HPDE6-E6E7 (cell line): ENCODE data around the gene SLC2A14.
"Not testable (repeated sequence)": the region's sequence is repeated elsewhere in the genome, so short reads cannot be mapped to it uniquely, and the experiment has no call there.

Experiments used
- DNase-seq: peaks from one replicate; pipeline ENCODE4 v3.0.0; 2011; ENCODE audit warnings: missing footprints; ENCODE audit errors: extremely low spot score

SLC2A14 gene

DNA sequence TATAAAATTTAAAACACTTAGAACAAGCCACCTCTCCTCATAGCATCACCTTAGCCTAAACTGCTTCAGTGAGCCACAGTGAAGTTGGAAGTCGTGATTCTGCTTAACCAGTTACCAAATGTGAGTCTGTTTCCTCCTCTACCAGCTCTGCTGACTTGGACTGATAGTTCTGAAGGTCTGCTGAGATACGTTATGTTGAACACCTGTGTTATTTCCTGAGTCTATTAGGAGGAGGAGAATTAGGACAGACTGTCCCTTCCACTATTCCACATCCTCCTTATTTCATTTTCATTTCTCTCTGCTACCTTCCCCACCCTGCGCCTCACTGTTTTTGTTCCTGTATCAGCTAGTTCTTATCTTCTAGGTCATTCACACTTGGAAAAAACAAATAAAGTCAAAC is 2.4 kb downstream of the SLC2A14 start:
- DNase-seq = no peak

- no peak for DNase-seq
Observed at GRCh38 chr12:7869137-7869536, 3.6 kb downstream of the SLC2A14 start.

GRCh38 chr12:7868391-7868790 is 4.3 kb downstream of the SLC2A14 start:
- no peak for DNase-seq

GRCh38 chr12:7864601-7865150 is 8.0 kb downstream of the SLC2A14 start:
- DNase-seq = no peak

DNA sequence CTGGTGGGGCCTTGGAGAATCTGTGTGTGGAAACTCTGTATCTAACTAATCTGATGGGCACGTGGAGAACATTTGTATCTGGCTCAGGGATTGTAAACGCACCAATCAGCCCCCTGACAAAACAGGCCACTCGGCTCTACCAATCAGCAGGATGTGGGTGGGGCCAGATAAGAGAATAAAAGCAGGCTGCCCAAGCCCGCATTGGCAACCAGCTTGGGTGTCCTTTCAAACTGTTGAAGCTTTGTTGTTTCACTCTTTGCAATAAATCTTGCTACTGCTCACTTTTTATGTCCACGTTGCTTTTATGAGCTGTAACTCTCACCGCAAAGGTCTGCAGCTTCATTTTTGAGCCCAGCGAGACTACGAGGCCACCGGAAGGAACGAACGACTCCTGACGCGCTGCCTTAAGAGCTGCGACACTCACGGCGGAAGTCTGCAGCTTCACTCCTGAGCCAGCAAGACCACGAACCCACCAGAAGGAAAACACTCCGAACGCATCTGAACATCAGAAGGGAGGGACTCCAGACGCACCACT is 9.8 kb downstream of the SLC2A14 start:
- not testable (repeated sequence) for DNase-seq

- DNase-seq = not testable (repeated sequence)
Observed at GRCh38 chr12:7862301-7862700, 10.4 kb downstream of the SLC2A14 start.

DNA sequence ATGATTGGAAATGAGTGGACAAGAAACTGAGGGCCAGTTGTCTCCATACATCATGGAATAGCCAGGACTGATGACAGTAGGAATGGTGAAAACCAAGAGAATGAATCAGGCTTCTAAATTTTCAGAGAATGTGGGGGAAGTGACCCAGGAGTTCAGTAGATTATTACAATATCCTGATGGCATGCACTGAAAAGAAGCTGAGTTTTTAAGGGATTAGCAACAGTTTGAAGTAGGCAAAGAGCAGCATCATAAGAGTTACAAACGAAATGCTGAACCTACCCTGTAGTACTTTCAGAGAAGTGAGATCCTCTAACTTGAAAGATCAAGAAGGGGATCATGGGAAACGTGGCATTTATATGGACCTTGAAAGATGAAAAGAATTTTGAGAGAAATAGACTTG is 13.2 kb downstream of the SLC2A14 start:
- DNase-seq = no peak

DNA sequence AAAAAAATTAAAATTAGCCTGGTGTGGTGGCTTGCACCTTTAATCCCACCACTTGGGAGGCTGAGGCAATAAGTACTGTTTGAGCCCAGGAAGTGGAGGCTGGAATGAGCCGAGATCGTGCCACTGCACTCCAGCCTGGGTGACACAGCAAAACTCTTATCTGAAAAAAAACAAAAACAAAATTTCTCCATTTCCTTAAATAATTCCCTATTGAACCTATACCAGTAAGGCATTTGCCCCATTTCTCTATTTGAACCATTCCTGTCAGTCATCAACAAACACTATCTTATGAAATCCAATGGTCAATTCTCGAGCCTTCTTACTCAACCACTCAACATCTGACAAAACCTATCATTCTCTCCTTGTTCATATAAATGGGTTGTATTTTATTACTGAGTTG is 14.7 kb downstream of the SLC2A14 start:
- DNase-seq = no peak

DNA sequence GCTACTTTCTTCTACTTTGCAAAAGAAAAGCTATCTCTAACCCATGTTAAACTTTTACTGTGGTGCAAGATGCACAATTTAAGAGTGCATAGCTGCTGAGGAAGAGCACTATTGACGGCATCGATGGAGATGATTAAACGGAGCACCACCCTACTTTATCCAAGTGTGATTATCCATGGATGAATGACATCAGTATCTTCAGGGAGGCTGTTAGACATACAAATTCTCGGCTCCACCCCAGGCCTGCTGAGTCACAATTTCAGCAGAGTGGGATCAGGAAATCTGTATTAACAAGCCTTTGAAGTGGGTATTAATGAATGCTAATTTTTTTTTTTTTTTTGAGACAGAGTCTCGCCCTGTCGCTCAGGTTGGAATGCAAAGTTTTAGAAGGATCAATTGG is 16.2 kb downstream of the SLC2A14 start:
- DNase-seq = no peak

GRCh38 chr12:7853557-7853956 is 19.2 kb downstream of the SLC2A14 start:
- no peak for DNase-seq

- DNase-seq = not testable (repeated sequence)
Observed at GRCh38 chr12:7851622-7852081, 21.1 kb downstream of the SLC2A14 start.

DNA sequence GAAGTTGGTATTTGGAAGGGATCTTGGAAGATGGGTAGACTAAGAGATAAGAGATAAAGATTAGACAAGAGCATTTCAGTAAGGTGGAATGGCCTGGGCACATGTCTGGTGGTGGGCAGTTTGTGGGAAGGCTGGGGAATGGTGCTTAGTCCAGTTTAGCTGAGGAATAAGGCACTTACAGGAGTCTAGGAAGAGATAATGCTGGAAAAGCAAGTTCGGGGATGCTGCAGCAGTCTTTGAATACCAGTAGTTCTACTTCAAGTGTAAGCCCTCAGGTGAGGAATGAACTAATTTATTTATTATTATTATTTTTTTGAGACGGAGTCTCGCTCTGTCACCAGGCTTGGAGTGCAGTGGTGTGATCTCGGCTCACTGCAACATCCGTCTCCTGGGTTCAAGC is 22.6 kb downstream of the SLC2A14 start:
- DNase-seq = not testable (repeated sequence)

GRCh38 chr12:7848098-7848422 is 24.7 kb downstream of the SLC2A14 start:
- DNase-seq = not testable (repeated sequence)

DNA sequence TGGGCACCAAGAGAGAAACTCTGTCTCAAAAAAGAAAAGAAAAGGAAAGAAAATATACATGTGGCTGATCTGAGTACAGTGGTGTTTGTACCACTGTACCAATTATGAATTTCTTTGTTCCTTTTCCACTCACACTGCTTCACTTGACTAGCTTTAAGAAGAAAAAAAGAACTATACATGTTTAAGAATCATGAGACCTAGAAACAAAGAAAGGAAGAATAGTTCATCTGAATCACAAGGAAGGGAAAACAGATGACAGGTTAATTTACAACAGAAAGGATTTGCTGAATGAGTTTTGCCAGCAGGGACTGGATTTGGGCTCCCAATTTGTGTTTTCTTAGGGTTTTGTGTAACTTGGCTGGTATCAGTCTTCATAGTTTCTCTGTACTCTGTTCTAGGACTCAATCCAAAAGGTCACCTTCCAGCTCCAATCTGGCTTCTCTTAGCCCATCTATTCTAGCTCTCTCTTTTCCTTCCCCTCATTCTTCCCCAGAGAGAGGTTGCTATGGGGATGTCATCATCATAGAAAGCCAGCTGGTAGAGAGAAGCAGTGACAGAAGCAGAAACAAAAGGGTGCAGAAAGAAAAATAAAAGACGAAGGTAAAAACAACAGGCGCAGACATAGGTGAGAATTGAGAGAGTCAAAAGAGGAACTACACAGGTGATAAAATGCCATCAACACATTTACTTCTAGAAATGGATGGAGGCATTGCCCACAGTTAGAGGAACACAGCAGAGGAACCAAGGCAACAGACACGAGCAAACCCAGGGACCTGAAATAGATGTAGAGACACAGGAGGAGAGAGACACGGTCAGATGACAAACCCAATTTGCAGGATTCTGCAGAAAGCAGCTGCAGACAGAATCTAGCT is 25.3 kb downstream of the SLC2A14 start:
- DNase-seq = not testable (repeated sequence)

- no peak for DNase-seq
Observed at GRCh38 chr12:7844116-7844515, 28.6 kb downstream of the SLC2A14 start.

- DNase-seq = not testable (repeated sequence)
Observed at GRCh38 chr12:7843583-7843982, 29.1 kb downstream of the SLC2A14 start.

DNA sequence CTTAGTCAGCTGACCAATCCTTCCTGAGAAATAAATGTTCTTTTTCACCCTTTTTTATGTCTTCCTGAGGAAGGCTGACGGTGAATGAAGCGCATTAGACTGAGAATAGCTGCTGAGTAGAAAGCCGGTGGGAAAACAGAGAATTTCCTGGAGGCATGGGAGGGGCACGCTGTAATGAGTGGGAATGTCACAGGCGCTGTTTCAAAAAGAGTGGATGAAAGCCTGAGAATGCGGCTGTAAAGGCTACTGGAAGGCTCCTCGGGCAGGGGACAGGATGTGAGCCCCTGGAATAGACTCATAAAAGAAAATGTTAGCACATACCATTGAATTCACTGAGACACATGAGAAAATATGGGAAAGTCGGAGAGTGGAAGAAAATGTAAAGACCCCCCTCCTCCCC is 29.6 kb downstream of the SLC2A14 start:
- DNase-seq = not testable (repeated sequence)

- not testable (repeated sequence) for DNase-seq
Observed at GRCh38 chr12:7842444-7842843, 30.3 kb downstream of the SLC2A14 start.

- DNase-seq = not testable (repeated sequence)
Observed at GRCh38 chr12:7839848-7840247, 32.9 kb downstream of the SLC2A14 start.

- not testable (repeated sequence) for DNase-seq
Observed at GRCh38 chr12:7839226-7839625, 33.5 kb downstream of the SLC2A14 start.

DNA sequence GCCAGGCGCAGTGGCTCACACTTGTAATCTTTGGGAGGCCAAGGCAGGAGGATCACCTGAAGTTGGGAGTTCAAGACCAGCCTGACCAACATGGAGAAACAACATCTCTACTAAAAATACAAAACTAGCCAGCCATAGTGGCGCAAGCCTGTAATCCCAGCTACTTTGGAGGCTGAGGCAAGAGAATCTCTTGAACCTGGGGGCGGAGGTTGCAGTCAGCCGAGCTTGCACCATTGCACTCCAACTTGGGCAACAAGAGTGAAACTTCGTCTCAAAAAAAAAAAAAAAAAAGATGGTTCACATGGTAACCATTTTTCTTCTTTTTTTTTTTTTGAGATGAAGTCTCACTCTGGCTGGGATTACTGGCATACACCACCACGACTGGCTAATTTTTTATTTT is 35.3 kb downstream of the SLC2A14 start:
- no peak for DNase-seq

DNA sequence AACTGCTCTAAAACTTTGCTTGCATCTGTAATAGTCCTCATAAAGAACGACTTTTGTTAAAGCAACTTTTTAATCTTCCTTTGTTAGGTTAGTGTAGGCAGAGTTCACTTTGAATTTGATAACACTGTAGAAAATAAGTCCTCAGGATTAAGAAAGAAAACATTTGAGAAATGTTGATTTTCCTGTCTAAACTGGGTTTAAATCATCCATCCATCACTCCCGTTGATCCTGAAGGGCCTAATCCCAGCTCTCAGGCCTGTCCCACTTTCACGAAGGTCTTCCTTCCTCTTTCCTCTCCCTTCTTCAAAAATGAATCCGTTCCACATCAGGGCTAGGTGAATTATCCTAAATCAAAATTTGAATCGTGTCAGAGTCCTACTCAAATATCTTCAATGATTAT is 36.9 kb downstream of the SLC2A14 start:
- DNase-seq = no peak

- no peak for DNase-seq
Observed at GRCh38 chr12:7835116-7835515, 37.6 kb downstream of the SLC2A14 start.
